NCI-H1048 (cell line): Measurements from ENCODE around the gene ZC3H12D.

Experiments
- DNase-seq: peaks from one replicate; lab custom pipeline; 2025; lab: John Stamatoyannopoulos, UW

Gene ZC3H12D

DNA sequence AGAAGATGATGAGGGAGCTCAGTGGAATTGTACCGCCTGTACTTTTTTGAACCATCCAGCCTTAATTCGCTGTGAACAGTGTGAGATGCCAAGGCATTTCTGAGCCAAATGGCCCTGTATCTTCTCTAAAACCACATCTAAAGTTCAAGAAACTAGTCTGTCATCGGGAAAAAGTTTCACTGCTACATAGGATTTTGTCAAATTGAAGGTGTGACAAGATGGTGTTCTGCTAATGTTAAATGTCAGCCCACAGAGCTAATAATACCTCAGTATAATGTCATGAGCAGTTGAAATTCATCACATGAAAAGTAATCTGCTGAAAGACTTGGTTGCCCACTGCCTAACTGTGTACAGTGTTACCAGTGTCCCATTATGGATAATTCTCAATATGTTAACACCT is 75.2 kb downstream of the ZC3H12D start:
- DNase-seq: no peak

- DNase-seq: no peak
Measured at GRCh38 chr6:149405823-149406765, 78.7 kb downstream of the ZC3H12D start.

GRCh38 chr6:149403534-149403933 is 81.3 kb downstream of the ZC3H12D start:
- no peak for DNase-seq

- DNase-seq: no peak
Measured at GRCh38 chr6:149400050-149400449, 84.8 kb downstream of the ZC3H12D start, which contains the start of gene SUMO4. SUMO4 (plus strand) TSS chr6:149400262; CDS start chr6:149400392, 130 bp downstream.

DNA sequence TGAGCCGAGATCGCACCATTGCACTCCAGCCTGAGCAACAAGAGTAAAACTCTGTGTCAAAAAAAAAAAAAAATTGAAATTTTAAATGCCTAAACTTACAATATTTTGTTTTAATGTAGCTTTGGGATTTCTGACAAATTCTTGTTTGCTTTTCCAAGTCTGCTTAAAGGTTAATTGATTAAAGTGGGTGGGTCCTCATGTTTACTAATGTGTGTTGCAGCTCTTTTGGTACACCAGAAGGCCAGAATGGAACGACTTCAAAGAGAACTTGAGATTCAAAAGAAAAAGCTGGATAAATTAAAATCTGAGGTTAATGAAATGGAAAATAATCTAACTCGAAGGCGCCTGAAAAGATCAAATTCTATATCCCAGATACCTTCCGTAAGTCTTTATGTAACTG is 87.4 kb downstream of the ZC3H12D start:
- no peak for DNase-seq
